Endodermal cell (in vitro differentiated cells): ENCODE data around the gene BUD31. TPM values are rescaled to one million over a fixed set of nuclear protein-coding genes. Genes with fewer than 3 reads are reported as not detected.

ENCODE experiments used
- DNase-seq: peaks from one replicate; pipeline ENCODE4 v3.0.0-alpha.2; 2017
- H3K27ac ChIP-seq: 2 replicates; pipeline ENCODE4 v1.5.1; 2013; ENCODE audit warnings: mild to moderate bottlenecking, low read depth, low read length, moderate library complexity
- H3K27me3 ChIP-seq: 2 replicates; pipeline ENCODE4 v1.6.1; 2013; ENCODE audit warnings: mild to moderate bottlenecking, low read length, moderate library complexity; ENCODE audit not compliant: insufficient read depth, control insufficient read depth, poor library complexity, severe bottlenecking
- H3K36me3 ChIP-seq: 2 replicates; pipeline ENCODE4 v1.7.0; 2013; ENCODE audit warnings: mild to moderate bottlenecking, low read length, moderate library complexity; ENCODE audit not compliant: control insufficient read depth, insufficient read depth
- H3K4me1 ChIP-seq: one replicate; pipeline ENCODE4 v1.7.0; 2013; ENCODE audit warnings: low read length; ENCODE audit not compliant: control insufficient read depth, insufficient read depth
- H3K4me3 ChIP-seq: 2 replicates; pipeline ENCODE4 v1.5.1; 2013; ENCODE audit warnings: mild to moderate bottlenecking, low read length, moderate library complexity
- H3K9ac ChIP-seq: 2 replicates; pipeline ENCODE4 v1.6.1; 2013; ENCODE audit warnings: mild to moderate bottlenecking, low read length, moderate library complexity; ENCODE audit not compliant: poor library complexity, severe bottlenecking; ENCODE audit errors: extremely low read depth
- H3K9me3 ChIP-seq: 2 replicates; pipeline ENCODE4 v1.6.1; 2013; ENCODE audit warnings: mild to moderate bottlenecking, low read length, moderate library complexity; ENCODE audit not compliant: control insufficient read depth
- H3K27ac Mint-ChIP-seq: 2 replicates; pipeline ENCODE4 v1.8.0; 2020; ENCODE audit warnings: mixed read lengths
- H3K27me3 Mint-ChIP-seq: 2 replicates; pipeline ENCODE4 v1.8.0; 2021; ENCODE audit warnings: mild to moderate bottlenecking, mixed read lengths; ENCODE audit not compliant: insufficient read depth
- H3K36me3 Mint-ChIP-seq: 2 replicates; pipeline ENCODE4 v1.8.0; 2020; ENCODE audit warnings: low read depth, mixed read lengths
- H3K4me1 Mint-ChIP-seq: 2 replicates; pipeline ENCODE4 v1.8.0; 2020; ENCODE audit warnings: mixed read lengths
- H3K4me3 Mint-ChIP-seq: 2 replicates; pipeline ENCODE4 v1.8.0; 2020; ENCODE audit warnings: mild to moderate bottlenecking, moderate library complexity, mixed read lengths
- H3K9me3 Mint-ChIP-seq: 2 replicates; pipeline ENCODE4 v1.8.0; 2020; ENCODE audit warnings: mild to moderate bottlenecking, mixed read lengths
- CTCF ChIP-seq: fragments of 200-600 bp; sonication (generic); conservative IDR thresholded peaks from 2 replicates; pipeline ENCODE4 v1.5.0; 2021; ENCODE audit warnings: antibody characterized with exemption, mild to moderate bottlenecking
- WGBS, 2 experiments: methylation state at CpG; one replicate each; pipeline versions ENCODE4 v1.1.5 to v1.1.7; 2013; ENCODE audit warnings: missing lambda C conversion rate in 2 of 2, mixed read lengths in 1 of 2; ENCODE audit not compliant: insufficient coverage in 1 of 2, insufficient read length in 1 of 2; 5-methylcytosine and 5-hydroxymethylcytosine counted together
- total RNA-seq, 2 donors: library from RNA; stranded (reverse); fragmentation: NEBNext Ultra II Directional in 1 of 2; extraction: Animal tissue kit (Norgen Biotek cat#: 25700) in 1 of 2; gene quantifications; 2 replicates in 1 of 2; 3 replicates in 1 of 2; pipeline ENCODE4 v1.2.1, GENCODE V29; 2021

BUD31 gene
- total RNA-seq, 2 donors from 2014 or later: 102 to 117 TPM

- no peak for DNase-seq
- Histone ChIP-seq H3K27me3 (no peaks in the 10 kb centered on the region), H3K27ac (no peak overlapping the region), H3K9ac (no peak overlapping the region), H3K4me1 (no peaks in the 10 kb centered on the region), H3K36me3 (peaks cover 10% of the 10 kb centered on the region), H3K9me3 (no peaks in the 10 kb centered on the region), H3K4me3 (no peak overlapping the region)
- Mint-ChIP-seq H3K4me1 (peaks cover 7% of the 10 kb centered on the region), H3K36me3 (peaks cover 26% of the 10 kb centered on the region), H3K9me3 (no peaks in the 10 kb centered on the region), H3K27ac (peak overlapping the region; percentile 87), H3K4me3 (no peak overlapping the region), H3K27me3 (no peaks in the 10 kb centered on the region)
- no peak for TF ChIP-seq CTCF
- 91 to 94% methylated on average over 9 to 12 of the region's 12 CpGs for WGBS, 2 experiments
These were observed 28.5 kb upstream of the BUD31 start for GRCh38 chr7:99380032-99380822.

GRCh38 chr7:99380823-99381663, 27.7 kb upstream of the BUD31 start:
- no peak for TF ChIP-seq CTCF
- peak overlapping the region; percentile 13 for H3K27ac Mint-ChIP-seq
- Histone ChIP-seq H3K4me1 (no peaks in the 10 kb centered on the region), H3K9ac (no peak overlapping the region), H3K27me3 (no peaks in the 10 kb centered on the region), H3K36me3 (peaks cover 15% of the 10 kb centered on the region), H3K27ac (no peak overlapping the region), H3K4me3 (no peak overlapping the region), H3K9me3 (no peaks in the 10 kb centered on the region)
- no peak for DNase-seq
- no peak overlapping the region for H3K4me3 Mint-ChIP-seq
- 92 to 94% methylated on average over 16 of the region's 16 CpGs for WGBS, 2 experiments
- peaks cover 7% of the 10 kb centered on the region for H3K4me1 Mint-ChIP-seq
- peaks cover 26% of the 10 kb centered on the region for H3K36me3 Mint-ChIP-seq
- no peaks in the 10 kb centered on the region for H3K27me3 Mint-ChIP-seq
- no peaks in the 10 kb centered on the region for H3K9me3 Mint-ChIP-seq

GRCh38 chr7:99381664-99382075, 27.1 kb upstream of the BUD31 start:
- no peaks in the 10 kb centered on the region for H3K9me3 Mint-ChIP-seq
- H3K27ac Mint-ChIP-seq: no peak overlapping the region
- H3K4me1 Mint-ChIP-seq: peaks cover 7% of the 10 kb centered on the region
- 87 to 89% methylated on average over 5 to 7 of the region's 7 CpGs for WGBS, 2 experiments
- DNase-seq: no peak
- H3K9ac ChIP-seq: no peak overlapping the region
- no peaks in the 10 kb centered on the region for H3K27me3 Mint-ChIP-seq
- no peaks in the 10 kb centered on the region for H3K9me3 ChIP-seq
- no peak overlapping the region for H3K4me3 Mint-ChIP-seq
- H3K27ac ChIP-seq: no peak overlapping the region
- no peak for TF ChIP-seq CTCF
- H3K4me1 ChIP-seq: no peaks in the 10 kb centered on the region
- no peak overlapping the region for H3K4me3 ChIP-seq
- no peaks in the 10 kb centered on the region for H3K27me3 ChIP-seq
- peaks cover 33% of the 10 kb centered on the region for H3K36me3 Mint-ChIP-seq
- H3K36me3 ChIP-seq: peaks cover 20% of the 10 kb centered on the region
